ENCODE results near the gene FAM20C.

FAM20C gene

GRCh38 chr7:282621-283020, 90.2 kb downstream of the FAM20C start:
- no peaks in the 10 kb centered on the region for H3K36me3 ChIP-seq (replicated peaks; ENCODE audit: low read depth, low read length)
- H3K27me3 ChIP-seq (ENCODE audit: low read depth, low read length) = no peaks in the 10 kb centered on the region
- no peaks in the 10 kb centered on the region for H3K9me3 ChIP-seq (ENCODE audit: insufficient read depth, low read length)

GRCh38 chr7:284762-285722, 92.7 kb downstream of the FAM20C start:
- Histone ChIP-seq H3K9me3 (ENCODE audit: insufficient read depth, low read length) (no peaks in the 10 kb centered on the region), H4K20me1 (ENCODE audit: insufficient read depth, low read length) (no peaks in the 10 kb centered on the region), H2AFZ (ENCODE audit: low read depth, low read length) (no peak overlapping the region), H3K9ac (ENCODE audit: low read length) (no peak overlapping the region), H3K36me3 (replicated peaks; ENCODE audit: low read depth, low read length) (no peaks in the 10 kb centered on the region), H3K27ac (ENCODE audit: low read length) (no peak overlapping the region), H3K4me3 (ENCODE audit: low read length) (no peak overlapping the region), H3K79me2 (ENCODE audit: low read length) (no peaks in the 10 kb centered on the region), H3K4me1 (ENCODE audit: low read length) (no peaks in the 10 kb centered on the region), H3K27me3 (ENCODE audit: low read depth, low read length) (no peaks in the 10 kb centered on the region), H3K4me2 (ENCODE audit: low read length) (no peak overlapping the region)
- TF ChIP-seq, protein P1, sequence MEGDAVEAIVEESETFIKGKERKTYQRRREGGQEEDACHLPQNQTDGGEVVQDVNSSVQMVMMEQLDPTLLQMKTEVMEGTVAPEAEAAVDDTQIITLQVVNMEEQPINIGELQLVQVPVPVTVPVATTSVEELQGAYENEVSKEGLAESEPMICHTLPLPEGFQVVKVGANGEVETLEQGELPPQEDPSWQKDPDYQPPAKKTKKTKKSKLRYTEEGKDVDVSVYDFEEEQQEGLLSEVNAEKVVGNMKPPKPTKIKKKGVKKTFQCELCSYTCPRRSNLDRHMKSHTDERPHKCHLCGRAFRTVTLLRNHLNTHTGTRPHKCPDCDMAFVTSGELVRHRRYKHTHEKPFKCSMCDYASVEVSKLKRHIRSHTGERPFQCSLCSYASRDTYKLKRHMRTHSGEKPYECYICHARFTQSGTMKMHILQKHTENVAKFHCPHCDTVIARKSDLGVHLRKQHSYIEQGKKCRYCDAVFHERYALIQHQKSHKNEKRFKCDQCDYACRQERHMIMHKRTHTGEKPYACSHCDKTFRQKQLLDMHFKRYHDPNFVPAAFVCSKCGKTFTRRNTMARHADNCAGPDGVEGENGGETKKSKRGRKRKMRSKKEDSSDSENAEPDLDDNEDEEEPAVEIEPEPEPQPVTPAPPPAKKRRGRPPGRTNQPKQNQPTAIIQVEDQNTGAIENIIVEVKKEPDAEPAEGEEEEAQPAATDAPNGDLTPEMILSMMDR (IDR thresholded peaks at IDR 0.05; ENCODE audit: low read depth, low read length) = no peak

More at GRCh38 chr7:282621-283020, 90.2 kb downstream of the FAM20C start:
- no peak overlapping the region for H3K27ac ChIP-seq (ENCODE audit: low read length)
- H3K4me1 ChIP-seq (ENCODE audit: low read length) = no peaks in the 10 kb centered on the region
- no peak for TF ChIP-seq EZH2phosphoT487 (IDR thresholded peaks at IDR 0.05; ENCODE audit: low read depth)
- TF ChIP-seq, protein P1 (IDR thresholded peaks at IDR 0.05; ENCODE audit: low read depth, low read length) = no peak
- H3K4me3 ChIP-seq (ENCODE audit: low read length) = no peak overlapping the region
- no peak overlapping the region for H3K4me2 ChIP-seq (ENCODE audit: low read length)
- H2AFZ ChIP-seq (ENCODE audit: low read depth, low read length) = no peak overlapping the region
- H3K9ac ChIP-seq (ENCODE audit: low read length) = no peak overlapping the region
- no peaks in the 10 kb centered on the region for H4K20me1 ChIP-seq (ENCODE audit: insufficient read depth, low read length)
- H3K79me2 ChIP-seq (ENCODE audit: low read length) = no peaks in the 10 kb centered on the region

- no peak overlapping the region for H3K4me3 ChIP-seq (ENCODE audit: low read length)
- no peaks in the 10 kb centered on the region for H3K4me1 ChIP-seq (ENCODE audit: low read length)
- no peak for TF ChIP-seq EZH2phosphoT487 (IDR thresholded peaks at IDR 0.05; ENCODE audit: low read depth)
- TF ChIP-seq, protein P1 (IDR thresholded peaks at IDR 0.05; ENCODE audit: low read depth, low read length) = no peak
- H3K36me3 ChIP-seq (replicated peaks; ENCODE audit: low read depth, low read length) = no peaks in the 10 kb centered on the region
- no peak overlapping the region for H3K9ac ChIP-seq (ENCODE audit: low read length)
- no peak overlapping the region for H3K4me2 ChIP-seq (ENCODE audit: low read length)
- no peaks in the 10 kb centered on the region for H4K20me1 ChIP-seq (ENCODE audit: insufficient read depth, low read length)
- no peaks in the 10 kb centered on the region for H3K27me3 ChIP-seq (ENCODE audit: low read depth, low read length)
- no peaks in the 10 kb centered on the region for H3K9me3 ChIP-seq (ENCODE audit: insufficient read depth, low read length)
- H2AFZ ChIP-seq (ENCODE audit: low read depth, low read length) = no peak overlapping the region
- H3K79me2 ChIP-seq (ENCODE audit: low read length) = no peaks in the 10 kb centered on the region
- no peak overlapping the region for H3K27ac ChIP-seq (ENCODE audit: low read length)
These were observed 93.4 kb downstream of the FAM20C start for GRCh38 chr7:285731-286130.

GRCh38 chr7:286266-286665, 93.9 kb downstream of the FAM20C start:
- Histone ChIP-seq H4K20me1 (ENCODE audit: insufficient read depth, low read length) (no peaks in the 10 kb centered on the region), H3K4me1 (ENCODE audit: low read length) (no peaks in the 10 kb centered on the region), H2AFZ (ENCODE audit: low read depth, low read length) (no peak overlapping the region), H3K4me2 (ENCODE audit: low read length) (no peak overlapping the region), H3K4me3 (ENCODE audit: low read length) (no peak overlapping the region), H3K36me3 (replicated peaks; ENCODE audit: low read depth, low read length) (no peaks in the 10 kb centered on the region), H3K27me3 (ENCODE audit: low read depth, low read length) (no peaks in the 10 kb centered on the region), H3K9me3 (ENCODE audit: insufficient read depth, low read length) (no peaks in the 10 kb centered on the region), H3K27ac (ENCODE audit: low read length) (no peak overlapping the region), H3K9ac (ENCODE audit: low read length) (no peak overlapping the region), H3K79me2 (ENCODE audit: low read length) (no peaks in the 10 kb centered on the region)
- TF ChIP-seq, protein P1 (IDR thresholded peaks at IDR 0.05; ENCODE audit: low read depth, low read length) = no peak
- no peak for TF ChIP-seq EZH2phosphoT487 (IDR thresholded peaks at IDR 0.05; ENCODE audit: low read depth)
